GM12891 (cell line): ENCODE measurements around the gene MLC1.
"Not testable (repeated sequence)": the region's sequence is repeated elsewhere in the genome, so short reads cannot be mapped to it uniquely, and the experiment has no call there.

Experiments used
- DNase-seq: peaks from one replicate; pipeline ENCODE4 v3.0.0; 2011; ENCODE audit warnings: low spot score; ENCODE audit not compliant: insufficient read length
- FAIRE-seq: peaks from 2 replicates; lab custom pipeline; 2011; peaks lifted over from hg19 to GRCh38; lab: Jason Lieb, UNC
- PAX5 ChIP-seq: IDR thresholded peaks from 2 replicates; pipeline ENCODE4 v1.6.1; 2011; ENCODE audit warnings: low read length, moderate library complexity, mild to moderate bottlenecking; ENCODE audit not compliant: insufficient read depth, severe bottlenecking
- POLR2A ChIP-seq: IDR thresholded peaks from 2 replicates; pipeline ENCODE4 v1.6.1; 2011; ENCODE audit warnings: low read depth, low read length, control low read depth
- POLR2AphosphoS5 ChIP-seq: IDR thresholded peaks from 2 replicates; pipeline ENCODE4 v1.6.1; 2011; ENCODE audit warnings: low read depth, low read length, control low read depth
- POU2F2 ChIP-seq: IDR thresholded peaks from 2 replicates; pipeline ENCODE4 v1.6.1; 2011; ENCODE audit warnings: low read depth, mild to moderate bottlenecking, control low read depth, low read length, moderate library complexity
- SPI1 ChIP-seq: IDR thresholded peaks from 2 replicates; pipeline ENCODE4 v1.6.1; 2011; ENCODE audit warnings: low read depth, low read length, control low read depth
- TAF1 ChIP-seq: IDR thresholded peaks from 2 replicates; pipeline ENCODE4 v1.6.1; 2011; ENCODE audit warnings: low read depth, low read length, control low read depth

MLC1 gene

DNA sequence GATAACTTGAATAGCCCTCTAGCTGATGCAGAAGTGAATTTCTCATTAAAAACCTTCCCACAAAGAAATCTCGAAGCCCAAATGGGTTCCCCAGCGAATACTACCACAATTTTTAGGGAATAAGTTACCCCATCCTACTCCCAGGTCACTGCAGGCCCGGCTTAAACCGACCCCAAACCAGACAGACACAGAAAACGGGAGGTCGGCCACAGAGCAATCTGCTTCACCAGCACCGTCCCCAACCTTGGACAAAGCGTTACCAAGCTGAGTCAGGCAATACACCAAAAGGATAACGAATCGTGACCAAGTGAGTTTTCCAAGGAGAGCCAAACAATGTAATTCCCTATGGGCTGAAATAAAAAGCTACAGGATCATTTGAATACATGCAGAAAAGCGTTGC is 4.0 kb upstream of the MLC1 start:
- FAIRE-seq: no peak

DNA sequence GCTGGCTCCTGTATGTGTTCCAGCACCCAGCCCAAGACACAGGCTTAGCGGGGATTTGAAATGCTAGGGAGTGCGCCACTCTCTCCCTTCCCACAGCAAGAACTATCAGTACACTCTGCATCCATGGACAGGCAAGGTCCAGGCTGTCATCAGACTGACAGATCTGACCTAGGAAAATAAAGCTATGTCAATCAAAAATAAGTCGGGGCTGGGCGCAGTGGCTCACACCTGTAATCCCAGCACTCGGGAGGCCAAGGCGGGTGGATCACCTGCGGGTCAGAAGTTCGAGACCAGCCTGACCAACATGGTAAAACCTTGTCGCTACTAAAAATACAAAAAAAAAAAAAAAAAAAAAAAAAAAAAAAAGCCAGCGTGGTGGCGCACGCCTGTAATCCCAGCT is 2.9 kb upstream of the MLC1 start:
- TF ChIP-seq POU2F2: no peak
- no peak for TF ChIP-seq POLR2A
- TF ChIP-seq PAX5: no peak
- no peak for TF ChIP-seq SPI1
- TF ChIP-seq TAF1: no peak
- no peak for TF ChIP-seq POLR2AphosphoS5
- FAIRE-seq: no peak
- no peak for DNase-seq

More for the DNA sequence above, 4.0 kb upstream of the MLC1 start:
- DNase-seq: no peak
- TF ChIP-seq POLR2AphosphoS5: no peak
- TF ChIP-seq POLR2A: no peak
- no peak for TF ChIP-seq POU2F2
- no peak for TF ChIP-seq PAX5
- TF ChIP-seq TAF1: no peak
- no peak for TF ChIP-seq SPI1

DNA sequence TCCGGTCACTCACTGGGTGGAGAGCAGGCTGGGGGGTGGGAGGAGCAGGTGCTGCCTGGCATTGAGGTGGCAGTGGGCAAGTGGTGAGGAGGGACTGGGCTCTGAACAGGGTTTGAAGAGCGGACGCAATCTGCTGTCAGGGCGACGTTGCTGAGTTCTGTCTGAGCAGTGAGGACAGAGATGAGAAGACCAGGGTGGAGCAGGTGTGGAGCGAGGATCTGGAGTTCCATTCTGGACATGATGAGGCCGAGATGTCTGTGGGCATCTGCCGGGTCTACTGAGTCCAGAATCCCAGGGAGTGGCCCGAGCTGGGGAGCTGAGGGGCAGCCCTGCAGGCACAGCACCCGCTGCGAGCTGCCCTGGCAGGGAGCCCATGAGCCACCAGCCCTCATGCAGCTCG is 2.4 kb upstream of the MLC1 start:
- DNase-seq: no peak
- no peak for FAIRE-seq
- no peak for TF ChIP-seq POLR2AphosphoS5
- TF ChIP-seq TAF1: no peak
- no peak for TF ChIP-seq POU2F2
- no peak for TF ChIP-seq POLR2A
- TF ChIP-seq SPI1: no peak
- no peak for TF ChIP-seq PAX5

DNA sequence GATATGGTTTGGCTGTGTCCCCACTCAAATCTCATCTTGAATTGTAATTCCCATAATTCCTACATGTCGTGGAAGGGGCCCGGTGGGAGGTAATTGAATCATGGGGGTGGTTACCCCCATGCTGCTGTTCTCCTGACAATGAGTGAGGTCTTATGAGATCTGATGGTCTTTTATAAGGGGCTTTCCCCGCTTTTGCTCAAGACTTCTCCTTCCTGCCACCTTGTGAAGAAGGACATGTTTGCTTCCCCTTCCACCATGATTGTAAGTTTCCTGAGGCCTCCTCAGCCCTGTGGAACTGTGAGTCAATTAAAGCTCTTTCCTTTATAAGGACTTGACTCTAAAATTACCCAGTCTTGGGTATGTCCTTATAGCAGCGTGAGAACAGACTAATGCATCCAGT is 1.7 kb upstream of the MLC1 start:
- not testable (repeated sequence) for FAIRE-seq, DNase-seq

DNA sequence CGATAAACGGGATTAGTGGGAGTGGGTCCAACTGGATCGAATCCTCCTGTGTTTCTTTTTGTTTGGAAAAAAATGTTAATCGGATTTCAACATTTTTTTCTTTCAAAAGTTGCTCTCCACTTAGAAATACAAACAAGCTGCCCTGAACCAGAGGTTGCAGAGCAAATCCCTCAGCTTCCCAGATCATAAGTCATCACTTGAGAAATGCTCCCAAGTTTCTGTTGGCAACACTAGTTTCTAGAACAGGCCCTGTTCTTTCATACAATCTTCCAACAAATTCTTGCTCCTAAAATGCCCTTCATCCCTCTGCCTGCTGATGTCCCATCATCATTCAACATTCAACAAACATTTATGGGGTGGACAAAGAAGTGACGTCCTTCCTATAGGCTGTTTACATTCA is 1.3 kb upstream of the MLC1 start:
- TF ChIP-seq PAX5 (no peak), SPI1 (no peak), TAF1 (no peak), POLR2AphosphoS5 (no peak), POLR2A (no peak), POU2F2 (no peak)
- FAIRE-seq (no peak), DNase-seq (no peak)

DNA sequence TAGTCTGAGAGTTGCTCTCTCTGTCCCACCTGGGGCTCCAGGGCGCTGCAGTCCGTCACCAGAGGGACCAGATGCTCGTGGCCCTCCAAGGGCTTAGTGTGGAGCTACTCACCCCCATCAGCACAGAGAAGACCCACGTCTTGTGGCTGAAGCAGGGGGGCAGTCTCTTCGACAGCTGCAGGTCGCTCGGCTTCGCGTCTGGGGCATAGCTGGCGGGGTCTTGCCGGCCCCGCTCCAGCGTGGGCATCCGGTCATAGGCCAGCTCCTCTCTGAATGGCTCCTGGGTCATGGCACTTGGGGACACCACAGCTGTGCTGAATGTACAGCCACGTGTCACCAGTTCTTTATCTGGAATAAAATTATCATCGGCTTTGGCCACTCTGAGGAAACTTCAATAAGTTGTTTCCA is 608 bp downstream of the MLC1 start:
- TF ChIP-seq PAX5 (no peak), POLR2A (no peak), TAF1 (no peak), POU2F2 (no peak), SPI1 (no peak), POLR2AphosphoS5 (no peak)
- DNase-seq (no peak), FAIRE-seq (no peak)

DNA sequence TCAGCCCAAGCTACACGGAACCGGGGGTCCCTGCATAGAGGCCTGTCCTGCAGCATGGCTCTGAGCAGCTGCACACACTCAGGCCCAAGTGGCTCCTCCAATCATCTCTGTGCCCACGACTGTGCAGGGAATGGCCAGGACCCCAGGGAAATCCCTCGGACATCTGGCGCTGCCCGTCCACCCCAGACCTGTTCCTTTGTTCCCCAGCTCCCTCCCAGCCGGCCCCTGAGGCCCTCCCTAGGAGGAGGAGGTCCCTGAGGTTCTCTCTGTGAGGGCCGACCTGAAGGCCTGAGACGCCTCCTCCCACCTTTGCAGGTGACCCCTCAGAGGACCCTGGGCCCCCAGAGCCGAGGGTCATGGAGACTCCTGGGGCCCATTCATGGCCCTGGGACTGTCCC is 1.1 kb downstream of the MLC1 start:
- FAIRE-seq: no peak
- no peak for DNase-seq
- TF ChIP-seq SPI1: no peak
- no peak for TF ChIP-seq POLR2AphosphoS5
- no peak for TF ChIP-seq PAX5
- no peak for TF ChIP-seq TAF1
- TF ChIP-seq POU2F2: no peak
- no peak for TF ChIP-seq POLR2A

DNA sequence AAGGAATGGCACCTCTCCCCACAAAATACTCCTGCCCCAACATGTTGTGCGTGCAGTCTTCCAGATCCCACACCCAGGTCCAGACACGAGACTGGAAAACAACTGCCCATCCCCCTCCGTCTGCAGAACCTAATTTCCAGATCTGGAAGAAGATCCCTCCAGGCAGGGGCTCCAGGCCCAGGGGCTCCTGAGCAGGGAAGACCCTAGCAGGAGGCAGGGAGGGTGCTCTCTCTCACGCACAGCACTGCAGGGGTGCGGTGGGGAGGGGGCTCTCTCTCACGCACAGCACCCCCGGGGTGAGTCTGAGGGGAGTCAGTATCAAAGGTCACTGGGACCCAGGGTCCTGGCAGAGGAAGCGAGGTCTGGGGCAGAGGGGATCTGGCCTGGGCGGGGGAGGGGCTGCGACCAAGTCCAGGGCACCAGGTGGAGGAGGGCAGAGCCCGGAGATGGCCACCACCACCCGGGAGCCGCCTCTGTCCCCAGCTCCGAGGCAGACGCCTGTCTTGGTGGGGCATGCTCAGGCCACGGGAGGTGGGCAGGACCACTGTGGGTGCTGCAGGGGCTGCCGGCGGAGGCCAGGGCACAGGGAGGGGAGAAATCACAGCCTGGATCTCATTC is 1.7 kb downstream of the MLC1 start:
- TF ChIP-seq PAX5 (no peak), SPI1 (no peak), POLR2A (no peak), TAF1 (no peak), POLR2AphosphoS5 (no peak), POU2F2 (no peak)
- no peak for DNase-seq
- no peak for FAIRE-seq

DNA sequence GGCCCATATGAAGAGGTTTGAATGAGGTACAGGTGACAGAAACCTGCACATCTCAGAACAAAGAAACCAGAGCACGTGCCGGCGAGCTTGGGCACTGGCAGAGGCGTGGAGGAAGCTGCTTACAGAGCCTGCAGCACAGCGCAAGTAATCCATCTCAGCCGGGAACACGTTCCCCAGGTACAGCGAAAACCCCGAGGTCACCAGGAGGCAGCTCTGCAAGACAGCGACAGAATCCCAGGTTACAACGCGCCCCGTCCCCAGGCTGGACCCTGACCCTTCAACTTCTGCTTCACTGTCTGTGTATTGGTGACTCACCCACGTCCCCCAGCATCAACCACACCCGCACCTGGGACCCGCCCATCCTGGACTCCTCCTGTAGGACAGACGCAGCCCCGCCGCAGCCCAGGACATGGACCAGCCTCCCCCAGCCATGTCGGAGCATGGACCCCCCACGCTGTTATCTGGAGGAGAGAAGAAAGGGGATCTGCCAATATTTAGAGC is 2.2 kb downstream of the MLC1 start:
- DNase-seq: no peak
- TF ChIP-seq POLR2AphosphoS5: no peak
- no peak for TF ChIP-seq POU2F2
- no peak for TF ChIP-seq SPI1
- TF ChIP-seq POLR2A: no peak
- TF ChIP-seq PAX5: no peak
- FAIRE-seq: no peak

DNA sequence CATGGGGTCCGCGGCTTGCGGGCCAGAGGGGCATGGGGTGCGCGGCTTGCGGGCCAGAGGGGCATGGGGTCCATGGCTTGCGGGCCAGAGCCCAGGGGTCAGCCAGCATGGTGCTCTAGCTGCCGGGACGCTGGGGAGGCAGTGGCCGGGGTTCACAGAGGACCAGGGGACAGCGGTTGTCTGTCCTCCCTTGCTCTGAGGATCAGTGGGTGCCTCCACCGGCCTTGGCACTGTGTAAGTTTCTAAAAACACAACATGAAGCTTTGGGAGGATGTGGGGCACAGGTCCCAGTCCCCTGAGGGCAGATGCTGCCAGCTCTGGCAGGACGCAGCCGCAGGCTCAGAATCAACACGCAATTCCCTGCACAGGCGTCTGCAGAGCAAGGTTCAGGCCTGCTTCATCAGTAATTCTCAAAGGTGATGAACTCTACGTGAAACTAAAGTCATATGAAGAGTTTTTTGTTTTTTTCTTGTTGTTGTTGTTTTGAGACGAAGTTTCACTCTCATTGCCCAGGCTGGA is 3.0 kb downstream of the MLC1 start:
- FAIRE-seq (no peak), DNase-seq (no peak)
- TF ChIP-seq POLR2AphosphoS5: no peak
- no peak for TF ChIP-seq TAF1
- TF ChIP-seq SPI1: no peak
- TF ChIP-seq POLR2A: no peak
- no peak for TF ChIP-seq POU2F2
- no peak for TF ChIP-seq PAX5
